Vagina (tissue), 2 donors: ENCODE measurements around the gene RELT.

Experiments
- CTCF ChIP-seq, 3 experiments: fragments of 450-650 bp in 2 of 3; fragments of 200-600 bp in 1 of 3; sonication (generic) in 1 of 3; IDR thresholded peaks; one replicate each; pipeline ENCODE4 v1.5.1; 2017 to 2019; ENCODE audit warnings: antibody characterized with exemption in 3 of 3, mild to moderate bottlenecking in 2 of 3, moderate library complexity in 2 of 3
- POLR2A ChIP-seq, 2 donors: fragments of 450-650 bp; IDR thresholded peaks; one replicate each; pipeline ENCODE4 v1.6.1; 2017; ENCODE audit warnings: antibody characterized with exemption in 2 of 2, mild to moderate bottlenecking in 2 of 2, moderate library complexity in 2 of 2
- POLR2AphosphoS5 ChIP-seq, 2 donors: sonication (generic); formaldehyde crosslinking; IDR thresholded peaks; one replicate each; pipeline ENCODE4 v1.9.0; 2017; ENCODE audit warnings: antibody characterized with exemption in 2 of 2, mild to moderate bottlenecking in 2 of 2, low read depth in 1 of 2; ENCODE audit not compliant: insufficient read depth in 1 of 2

- no peak for TF ChIP-seq CTCF (IDR thresholded peaks at IDR 0.05)
- TF ChIP-seq POLR2AphosphoS5 (IDR thresholded peaks at IDR 0.05; ENCODE audit: insufficient read depth in 1 of 2, low read depth in 1 of 2) = no peak
- no peak for TF ChIP-seq POLR2A (IDR thresholded peaks at IDR 0.05)
Measured at GRCh38 chr11:73359930-73360742, 16.1 kb upstream of the RELT start.
